K562 (cell line): Measurements from ENCODE around the gene IGF2BP1. TPM values are rescaled to one million over a fixed set of nuclear protein-coding genes. Genes with fewer than 3 reads are reported as not detected.
A peak's percentile ranks its signal among the peaks of the same experiment; 100 is the strongest.

Experiments used
- CGGBP1 ChIP-seq: fragments of 250-450 bp; sonication (Bioruptor Pico); IDR thresholded peaks from 2 replicates; pipeline ENCODE4 v1.9.0; 2021; ENCODE audit warnings: mild to moderate bottlenecking
- CREBBP ChIP-seq: IDR thresholded peaks from one replicate; pipeline ENCODE4 v1.6.1; 2012; ENCODE audit warnings: low read depth, mild to moderate bottlenecking, control low read depth, inconsistent platforms, low read length
- ESRRA ChIP-seq: fragments of 450-650 bp; IDR thresholded peaks from 2 replicates; pipeline ENCODE4 v1.6.1; 2014; ENCODE audit warnings: low read depth, mild to moderate bottlenecking, moderate library complexity, borderline replicate concordance
- ETV6 ChIP-seq, 3 experiments: fragments of 150-350 bp in 1 of 3; sonication (generic) in 1 of 3; formaldehyde crosslinking in 1 of 3; IDR thresholded peaks; 2 replicates each; pipeline versions ENCODE4 v1.6.1 to v1.8.0; 2014 to 2022; ENCODE audit warnings: borderline replicate concordance in 2 of 3, low read depth in 2 of 3, antibody characterized with exemption in 1 of 3, low read length in 1 of 3, mild to moderate bottlenecking in 1 of 3, missing genetic modification reagents in 1 of 3
- JUND ChIP-seq, 2 experiments: IDR thresholded peaks; 2 replicates in 1 of 2; 3 replicates in 1 of 2; pipeline ENCODE4 v1.6.1; 2011; ENCODE audit warnings: borderline replicate concordance in 2 of 2, low read depth in 2 of 2, low read length in 2 of 2, improper control_type of control experiment in 1 of 2, missing biosample characterization in 1 of 2, missing genetic modification characterization in 1 of 2, missing genetic modification reagents in 1 of 2
- KAT8 ChIP-seq: fragments of 450-650 bp; IDR thresholded peaks from 2 replicates; pipeline ENCODE4 v1.6.1; 2016; ENCODE audit warnings: low read depth, mild to moderate bottlenecking
- KDM5B ChIP-seq: fragments of 200-600 bp; sonication (generic); IDR thresholded peaks from 2 replicates; pipeline ENCODE4 v1.6.1; 2012; ENCODE audit warnings: low read depth, mild to moderate bottlenecking, moderate library complexity, low read length, control low read depth, inconsistent platforms; ENCODE audit not compliant: insufficient replicate concordance
- LCOR ChIP-seq: sonication (generic); formaldehyde crosslinking; IDR thresholded peaks from 2 replicates; pipeline ENCODE4 v1.8.0; 2022; ENCODE audit warnings: mild to moderate bottlenecking, missing genetic modification reagents
- NONO ChIP-seq, 2 experiments: fragments of 200-400 bp in 1 of 2; fragments of 450-650 bp in 1 of 2; formaldehyde crosslinking in 1 of 2; IDR thresholded peaks; 2 replicates each; pipeline ENCODE4 v1.6.1; 2017; ENCODE audit warnings: low read depth in 2 of 2, mild to moderate bottlenecking in 2 of 2, moderate library complexity in 2 of 2, low read length in 1 of 2
- RFX5 ChIP-seq: IDR thresholded peaks from 2 replicates; pipeline ENCODE4 v1.6.1; 2011; ENCODE audit warnings: low read depth, mild to moderate bottlenecking, improper control_type of control experiment, low read length
- SAFB2 ChIP-seq: fragments of 200-400 bp; formaldehyde crosslinking; IDR thresholded peaks from 2 replicates; pipeline ENCODE4 v1.6.1; 2018; ENCODE audit warnings: borderline replicate concordance, low read length, low read depth, moderate library complexity; ENCODE audit not compliant: severe bottlenecking
- SRF ChIP-seq, 2 experiments: fragments of 250-450, 450-650 bp in 1 of 2; sonication (Bioruptor Pico) in 1 of 2; sonication (generic) in 1 of 2; formaldehyde crosslinking; IDR thresholded peaks; 2 replicates each; pipeline versions ENCODE4 v1.5.0 to v1.5.1; 2020 to 2022; ENCODE audit warnings: mild to moderate bottlenecking in 1 of 2, missing genetic modification reagents in 1 of 2
- TCF7L2 ChIP-seq: fragments of 150-350 bp; IDR thresholded peaks from 2 replicates; pipeline ENCODE4 v1.6.1; 2016; ENCODE audit warnings: low read depth, mild to moderate bottlenecking, low read length, moderate library complexity
- ZC3H4 ChIP-seq: sonication (generic); formaldehyde crosslinking; IDR thresholded peaks from 2 replicates; pipeline ENCODE4 v1.9.0; 2021; ENCODE audit warnings: missing genetic modification reagents, borderline replicate concordance
- ZNF197 ChIP-seq: fragments of 200-800 bp; sonication (Bioruptor generic); IDR thresholded peaks from 2 replicates; pipeline ENCODE4 v1.6.1; 2016; ENCODE audit warnings: low read depth, missing genetic modification characterization, missing compliant biosample characterization
- polyA plus RNA-seq, 8 experiments: library from polyadenylated mRNA; depleted of rRNA in 4 of 8; stranded (reverse) in 5 of 8; unstranded in 3 of 8; fragments of >200 nt; fragmentation: Nextera tagmentation in 2 of 8; fragmentation: Illumina TruSeq in 1 of 8; extraction: Ambion mirVana in 2 of 8; extraction: Trizol in 1 of 8; gene quantifications; 2 replicates each; pipeline versions ENCODE4 v1.2.1 to v1.2.3, GENCODE V29; 2011 to 2014; ENCODE audit warnings: inconsistent platforms in 1 of 8, missing spikeins in 1 of 8
- total RNA-seq, 7 experiments: library from RNA; depleted of rRNA in 6 of 7; stranded (reverse); fragments of >200 nt in 6 of 7; fragmentation: Illumina TruSeq in 2 of 7; extraction: Trizol in 2 of 7; gene quantifications; 2 replicates each; pipeline versions ENCODE4 v1.2.1 to v1.2.3, GENCODE V29; 2011 to 2021; ENCODE audit warnings: low replicate concordance in 1 of 7
- TF ChIP-seq, protein P1 (sequence below): sonication (generic); formaldehyde crosslinking; IDR thresholded peaks from 2 replicates; pipeline ENCODE4 v1.8.0; 2023; ENCODE audit warnings: mild to moderate bottlenecking, missing genetic modification reagents
- TF ChIP-seq, protein P2 (sequence below), 2 experiments: fragments of 200-800 bp in 1 of 2; sonication (Bioruptor generic) in 1 of 2; sonication (generic) in 1 of 2; formaldehyde crosslinking in 1 of 2; IDR thresholded peaks in 1 of 2; conservative IDR thresholded peaks in 1 of 2; 2 replicates each; pipeline versions ENCODE4 v1.5.0 to v1.6.1; 2016 to 2020; ENCODE audit warnings: missing compliant biosample characterization in 1 of 2, missing genetic modification characterization in 1 of 2, missing genetic modification reagents in 1 of 2
- TF ChIP-seq, protein P3 (sequence below): fragments of 250-450 bp; sonication (Bioruptor Pico); IDR thresholded peaks from 2 replicates; pipeline ENCODE4 v1.4.0; 2020; ENCODE audit warnings: mild to moderate bottlenecking, moderate library complexity, borderline replicate concordance

The IGF2BP1 gene
- total and polyA plus RNA-seq, 9 of the 15 experiments (the other 6 are each of a cell fraction or from before 2014, with no cell fraction given) = 13.0 to 318 (median 53.6) TPM

GRCh38 chr17:48996722-48997102 is 473 bp upstream of the IGF2BP1 start (continued):
- TF ChIP-seq SRF (CRISPR knock-in tag; IDR thresholded peaks at IDR 0.05) = 0 out of 4 replicates have a peak, but pooled peaks of 1 of the 2 experiments have one; percentile 13
- no peak for TF ChIP-seq LCOR (CRISPR knock-in tag)
- TF ChIP-seq CGGBP1 (CRISPR knock-in tag) = no peak
- TF ChIP-seq SAFB2 = no peak
- TF ChIP-seq, protein P1, sequence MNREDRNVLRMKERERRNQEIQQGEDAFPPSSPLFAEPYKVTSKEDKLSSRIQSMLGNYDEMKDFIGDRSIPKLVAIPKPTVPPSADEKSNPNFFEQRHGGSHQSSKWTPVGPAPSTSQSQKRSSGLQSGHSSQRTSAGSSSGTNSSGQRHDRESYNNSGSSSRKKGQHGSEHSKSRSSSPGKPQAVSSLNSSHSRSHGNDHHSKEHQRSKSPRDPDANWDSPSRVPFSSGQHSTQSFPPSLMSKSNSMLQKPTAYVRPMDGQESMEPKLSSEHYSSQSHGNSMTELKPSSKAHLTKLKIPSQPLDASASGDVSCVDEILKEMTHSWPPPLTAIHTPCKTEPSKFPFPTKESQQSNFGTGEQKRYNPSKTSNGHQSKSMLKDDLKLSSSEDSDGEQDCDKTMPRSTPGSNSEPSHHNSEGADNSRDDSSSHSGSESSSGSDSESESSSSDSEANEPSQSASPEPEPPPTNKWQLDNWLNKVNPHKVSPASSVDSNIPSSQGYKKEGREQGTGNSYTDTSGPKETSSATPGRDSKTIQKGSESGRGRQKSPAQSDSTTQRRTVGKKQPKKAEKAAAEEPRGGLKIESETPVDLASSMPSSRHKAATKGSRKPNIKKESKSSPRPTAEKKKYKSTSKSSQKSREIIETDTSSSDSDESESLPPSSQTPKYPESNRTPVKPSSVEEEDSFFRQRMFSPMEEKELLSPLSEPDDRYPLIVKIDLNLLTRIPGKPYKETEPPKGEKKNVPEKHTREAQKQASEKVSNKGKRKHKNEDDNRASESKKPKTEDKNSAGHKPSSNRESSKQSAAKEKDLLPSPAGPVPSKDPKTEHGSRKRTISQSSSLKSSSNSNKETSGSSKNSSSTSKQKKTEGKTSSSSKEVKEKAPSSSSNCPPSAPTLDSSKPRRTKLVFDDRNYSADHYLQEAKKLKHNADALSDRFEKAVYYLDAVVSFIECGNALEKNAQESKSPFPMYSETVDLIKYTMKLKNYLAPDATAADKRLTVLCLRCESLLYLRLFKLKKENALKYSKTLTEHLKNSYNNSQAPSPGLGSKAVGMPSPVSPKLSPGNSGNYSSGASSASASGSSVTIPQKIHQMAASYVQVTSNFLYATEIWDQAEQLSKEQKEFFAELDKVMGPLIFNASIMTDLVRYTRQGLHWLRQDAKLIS = no peak
- TF ChIP-seq TCF7L2 = no peak
- TF ChIP-seq JUND (IDR thresholded peaks at IDR 0.05; ENCODE audit: borderline replicate concordance, low read depth, low read length) = no peak
- no peak for TF ChIP-seq JUND (tag; IDR thresholded peaks at IDR 0.05; ENCODE audit: borderline replicate concordance, low read depth, low read length)
- no peak for TF ChIP-seq CREBBP
- peak; percentile 45 for TF ChIP-seq KDM5B
- no peak for TF ChIP-seq ZC3H4 (CRISPR knock-in tag)
- TF ChIP-seq KAT8 = no peak
- TF ChIP-seq, protein P2, sequence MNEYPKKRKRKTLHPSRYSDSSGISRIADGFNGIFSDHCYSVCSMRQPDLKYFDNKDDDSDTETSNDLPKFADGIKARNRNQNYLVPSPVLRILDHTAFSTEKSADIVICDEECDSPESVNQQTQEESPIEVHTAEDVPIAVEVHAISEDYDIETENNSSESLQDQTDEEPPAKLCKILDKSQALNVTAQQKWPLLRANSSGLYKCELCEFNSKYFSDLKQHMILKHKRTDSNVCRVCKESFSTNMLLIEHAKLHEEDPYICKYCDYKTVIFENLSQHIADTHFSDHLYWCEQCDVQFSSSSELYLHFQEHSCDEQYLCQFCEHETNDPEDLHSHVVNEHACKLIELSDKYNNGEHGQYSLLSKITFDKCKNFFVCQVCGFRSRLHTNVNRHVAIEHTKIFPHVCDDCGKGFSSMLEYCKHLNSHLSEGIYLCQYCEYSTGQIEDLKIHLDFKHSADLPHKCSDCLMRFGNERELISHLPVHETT (CRISPR knock-in tag; conservative IDR thresholded peaks at IDR 0.05 in 1 of 2, IDR thresholded peaks at IDR 0.05 in 1 of 2) = no peak
- no peak for TF ChIP-seq ESRRA
- TF ChIP-seq RFX5 = no peak
- no peak for TF ChIP-seq NONO (IDR thresholded peaks at IDR 0.05; ENCODE audit: low read depth in 2 of 2, low read length in 1 of 2)
- TF ChIP-seq ZNF197 (CRISPR knock-in tag) = no peak
- TF ChIP-seq, protein P3, sequence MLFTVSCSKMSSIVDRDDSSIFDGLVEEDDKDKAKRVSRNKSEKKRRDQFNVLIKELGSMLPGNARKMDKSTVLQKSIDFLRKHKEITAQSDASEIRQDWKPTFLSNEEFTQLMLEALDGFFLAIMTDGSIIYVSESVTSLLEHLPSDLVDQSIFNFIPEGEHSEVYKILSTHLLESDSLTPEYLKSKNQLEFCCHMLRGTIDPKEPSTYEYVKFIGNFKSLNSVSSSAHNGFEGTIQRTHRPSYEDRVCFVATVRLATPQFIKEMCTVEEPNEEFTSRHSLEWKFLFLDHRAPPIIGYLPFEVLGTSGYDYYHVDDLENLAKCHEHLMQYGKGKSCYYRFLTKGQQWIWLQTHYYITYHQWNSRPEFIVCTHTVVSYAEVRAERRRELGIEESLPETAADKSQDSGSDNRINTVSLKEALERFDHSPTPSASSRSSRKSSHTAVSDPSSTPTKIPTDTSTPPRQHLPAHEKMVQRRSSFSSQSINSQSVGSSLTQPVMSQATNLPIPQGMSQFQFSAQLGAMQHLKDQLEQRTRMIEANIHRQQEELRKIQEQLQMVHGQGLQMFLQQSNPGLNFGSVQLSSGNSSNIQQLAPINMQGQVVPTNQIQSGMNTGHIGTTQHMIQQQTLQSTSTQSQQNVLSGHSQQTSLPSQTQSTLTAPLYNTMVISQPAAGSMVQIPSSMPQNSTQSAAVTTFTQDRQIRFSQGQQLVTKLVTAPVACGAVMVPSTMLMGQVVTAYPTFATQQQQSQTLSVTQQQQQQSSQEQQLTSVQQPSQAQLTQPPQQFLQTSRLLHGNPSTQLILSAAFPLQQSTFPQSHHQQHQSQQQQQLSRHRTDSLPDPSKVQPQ (CRISPR knock-in tag) = no peak
- TF ChIP-seq ETV6 (IDR thresholded peaks at IDR 0.05; ENCODE audit: borderline replicate concordance in 1 of 2, low read depth in 2 of 2, low read length in 1 of 2) = no peak
- no peak for TF ChIP-seq ETV6 (CRISPR knock-in tag; IDR thresholded peaks at IDR 0.05; ENCODE audit: borderline replicate concordance)
